Measurements from ENCODE around the gene ADGRL1. TPM values are rescaled to one million over a fixed set of nuclear protein-coding genes. Genes with fewer than 3 reads are reported as not detected.

ADGRL1 gene
- total RNA-seq, 1 experiment from 2014 or later, result 117 TPM

DNA sequence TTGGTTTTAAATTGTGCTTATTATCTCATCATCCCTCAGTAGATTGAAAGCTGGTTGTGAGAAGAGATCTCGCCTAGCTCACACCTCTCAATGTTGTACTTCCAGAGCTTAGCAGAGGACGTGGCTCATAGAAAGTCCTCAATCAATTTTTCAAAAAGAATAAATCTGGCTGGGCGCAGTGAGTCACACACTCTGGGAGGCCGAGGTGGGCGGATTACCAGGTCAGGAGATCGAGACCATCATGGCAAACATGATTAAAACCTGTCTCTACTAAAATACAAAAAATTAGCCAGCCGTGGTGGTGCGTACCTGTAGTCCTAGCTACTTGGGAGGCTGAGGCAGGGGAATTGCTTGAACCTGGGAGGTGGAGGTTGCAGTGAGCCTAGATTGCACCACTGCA lies 64.9 kb downstream of the ADGRL1 start:
- DNase-seq, result no peak
- WGBS (ENCODE audit: extremely low coverage, insufficient read length, low lambda C conversion rate), result no CpG with 5 or more reads among the region's 8 CpGs

More for the DNA sequence above, 64.9 kb downstream of the ADGRL1 start:
- no peak overlapping the region for H3K56ac ChIP-seq (ENCODE audit: insufficient read length, low read depth, low read length)
- H2BK12ac ChIP-seq (ENCODE audit: insufficient read length, low read depth, low read length), result no peak overlapping the region
- Mint-ChIP-seq H3K4me1 (peaks cover 8 to 10% of the 10 kb centered on the region in 2 experiments; a peak in 3 of 4 replicates), H3K9me3 (no peaks in the 10 kb centered on the region), H3K36me3 (ENCODE audit: insufficient read depth in 1 of 3, low read depth in 3 of 3) (no peaks in the 10 kb centered on the region; a peak in 1 of 7 replicates), H3K27ac (peak overlapping the region in 1 of 3 experiments; percentile 72; a peak in 1 of 7 replicates), H3K4me3 (peak overlapping the region in 1 of 2 experiments; percentile 29; a peak in 1 of 5 replicates), H3K27me3 (ENCODE audit: low read depth) (no peaks in the 10 kb centered on the region)
- H3K9me3 ChIP-seq (ENCODE audit: control insufficient read depth, low read depth, low read length), result no peaks in the 10 kb centered on the region
- H3K4me2 ChIP-seq (ENCODE audit: insufficient read depth, insufficient read length, low read length), result no peak overlapping the region
- TF ChIP-seq, protein P1, sequence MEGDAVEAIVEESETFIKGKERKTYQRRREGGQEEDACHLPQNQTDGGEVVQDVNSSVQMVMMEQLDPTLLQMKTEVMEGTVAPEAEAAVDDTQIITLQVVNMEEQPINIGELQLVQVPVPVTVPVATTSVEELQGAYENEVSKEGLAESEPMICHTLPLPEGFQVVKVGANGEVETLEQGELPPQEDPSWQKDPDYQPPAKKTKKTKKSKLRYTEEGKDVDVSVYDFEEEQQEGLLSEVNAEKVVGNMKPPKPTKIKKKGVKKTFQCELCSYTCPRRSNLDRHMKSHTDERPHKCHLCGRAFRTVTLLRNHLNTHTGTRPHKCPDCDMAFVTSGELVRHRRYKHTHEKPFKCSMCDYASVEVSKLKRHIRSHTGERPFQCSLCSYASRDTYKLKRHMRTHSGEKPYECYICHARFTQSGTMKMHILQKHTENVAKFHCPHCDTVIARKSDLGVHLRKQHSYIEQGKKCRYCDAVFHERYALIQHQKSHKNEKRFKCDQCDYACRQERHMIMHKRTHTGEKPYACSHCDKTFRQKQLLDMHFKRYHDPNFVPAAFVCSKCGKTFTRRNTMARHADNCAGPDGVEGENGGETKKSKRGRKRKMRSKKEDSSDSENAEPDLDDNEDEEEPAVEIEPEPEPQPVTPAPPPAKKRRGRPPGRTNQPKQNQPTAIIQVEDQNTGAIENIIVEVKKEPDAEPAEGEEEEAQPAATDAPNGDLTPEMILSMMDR (conservative IDR thresholded peaks at IDR 0.05), result no peak
- no peak overlapping the region for H2AK5ac ChIP-seq (ENCODE audit: insufficient read length, low read length)
- no peak overlapping the region for H2BK20ac ChIP-seq (ENCODE audit: low read depth, low read length, poor library complexity, severe bottlenecking)
- H2AFZ ChIP-seq (ENCODE audit: low read length), result no peak overlapping the region
- H2BK120ac ChIP-seq (ENCODE audit: low read depth, low read length, poor library complexity, severe bottlenecking), result no peak overlapping the region
- no peaks in the 10 kb centered on the region for H3K79me1 ChIP-seq (ENCODE audit: insufficient read depth, low read depth, low read length, poor library complexity, severe bottlenecking)
- H4K8ac ChIP-seq (replicated peaks; ENCODE audit: insufficient read length, low read depth, low read length), result no peak overlapping the region
- H3K9ac ChIP-seq (ENCODE audit: extremely low read depth, insufficient read length, low read length), result no peak overlapping the region
- no peaks in the 10 kb centered on the region for H3K4me1 ChIP-seq (ENCODE audit: insufficient read depth, low read length)
- H3K14ac ChIP-seq (ENCODE audit: insufficient read depth, low read length), result no peak overlapping the region
- H3K4ac ChIP-seq (ENCODE audit: low read depth, low read length), result no peak overlapping the region
- H4K20me1 ChIP-seq (ENCODE audit: control insufficient read depth, insufficient read depth, insufficient read length), result no peaks in the 10 kb centered on the region
- no peak overlapping the region for H3K27ac ChIP-seq (ENCODE audit: insufficient read length, low read depth, low read length)
- no peak overlapping the region for H4K91ac ChIP-seq (ENCODE audit: insufficient read length, low read depth, low read length)
- no peak overlapping the region for H3K23ac ChIP-seq (ENCODE audit: insufficient read length, low read depth, low read length)
- H3K27me3 ChIP-seq (ENCODE audit: insufficient read depth, low read length), result no peaks in the 10 kb centered on the region
- no peak overlapping the region for H3K18ac ChIP-seq (ENCODE audit: insufficient read length, low read depth, low read length)
- no peak overlapping the region for H2BK5ac ChIP-seq (ENCODE audit: insufficient read length, low read length)
- no peak overlapping the region for H3T11ph ChIP-seq (ENCODE audit: low read length)
- H3K23me2 ChIP-seq (ENCODE audit: insufficient read length, low read depth, low read length, poor library complexity, severe bottlenecking), result no peaks in the 10 kb centered on the region
- no peak overlapping the region for H4K5ac ChIP-seq (ENCODE audit: insufficient read length, low read depth, low read length)
- no peaks in the 10 kb centered on the region for H3K79me2 ChIP-seq (ENCODE audit: insufficient read depth, low read length)
- no peak overlapping the region for H2BK15ac ChIP-seq (ENCODE audit: low read depth, low read length)

Measured in H9 (cell line).